Mucosa of descending colon (tissue), 3 donors: ENCODE results near the gene ADGRV1. TPM values are rescaled to one million over a fixed set of nuclear protein-coding genes. Genes with fewer than 3 reads are reported as not detected.

Experiments used
- ATAC-seq: fragments of 200-7000 bp; cut with Tn5 transposase; one replicate; pipeline ENCODE4 v1.9.1; 2020; ENCODE audit warnings: mild to moderate bottlenecking, moderate library complexity
- DNase-seq, 3 donors: peaks; one replicate each; pipeline ENCODE4 v3.0.0-alpha.2; 2020
- H3K36me3 ChIP-seq: fragments of 200-600 bp; one replicate; pipeline ENCODE4 v1.8.0; 2021; ENCODE audit warnings: low read depth, mild to moderate bottlenecking
- H3K4me1 ChIP-seq: fragments of 200-600 bp; one replicate; pipeline ENCODE4 v1.8.0; 2021; ENCODE audit warnings: low read depth, mild to moderate bottlenecking
- H3K4me3 ChIP-seq: fragments of 200-600 bp; one replicate; pipeline ENCODE4 v1.8.0; 2021; ENCODE audit warnings: mild to moderate bottlenecking
- H3K9me3 ChIP-seq: fragments of 200-600 bp; one replicate; pipeline ENCODE4 v1.8.0; 2021; ENCODE audit warnings: mild to moderate bottlenecking
- intact Hi-C, 2 donors: fragments of 100-400 bp; cut with DNase I in 1 of 2; cut with micrococcal nuclease in 1 of 2; formaldehyde crosslinking; loops; one replicate each; pipeline versions ENCODE4 v1.11.0 to v1.11.1; 2022; cut with DNase I, micrococcal nuclease
- total RNA-seq, 3 donors: library from RNA; stranded (reverse); fragmentation: NEBNext Ultra II Directional in 2 of 3; extraction: Animal tissue kit (Norgen Biotek cat#: 25700) in 2 of 3; gene quantifications; one replicate each; pipeline versions ENCODE4 v1.2.1 to v1.2.4, GENCODE V29; 2021 to 2023
- TF ChIP-seq, protein P1 (sequence below): fragments of 200-600 bp; IDR thresholded peaks from one replicate; pipeline ENCODE4 v1.8.0; 2022; ENCODE audit warnings: antibody characterized with exemption, mild to moderate bottlenecking
- donor health status: DM: no; HTN: no; CAD: no; lungs with moderate emphysema.
- donor health status: DM: no; HTN: no; CAD: no.
- donor health status: DM: no; HTN: yes; CAD: no.

Gene ADGRV1
- total RNA-seq, 3 donors from 2014 or later, result 4.5 to 8.6 (median 6.1) TPM

DNA sequence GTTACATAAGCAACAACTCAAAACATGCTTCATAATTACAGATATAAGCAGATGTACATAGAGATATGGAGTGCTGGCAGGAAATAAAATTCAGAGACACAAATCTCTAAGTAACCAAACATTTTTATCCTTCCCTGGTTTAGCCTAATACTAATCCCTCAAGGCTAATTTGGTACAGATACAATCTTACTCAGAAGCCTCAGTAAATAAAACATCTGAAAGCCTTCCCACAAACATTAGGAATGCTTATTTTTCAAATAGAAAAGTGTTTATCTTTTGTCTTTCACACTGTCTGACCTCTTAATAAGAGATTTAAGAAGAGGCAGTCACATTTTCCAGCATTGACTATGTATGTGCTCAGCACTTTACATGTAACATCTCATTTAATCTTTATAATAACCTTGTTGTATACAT lies 425.1 kb downstream of the ADGRV1 start:
- TF ChIP-seq, protein P1, sequence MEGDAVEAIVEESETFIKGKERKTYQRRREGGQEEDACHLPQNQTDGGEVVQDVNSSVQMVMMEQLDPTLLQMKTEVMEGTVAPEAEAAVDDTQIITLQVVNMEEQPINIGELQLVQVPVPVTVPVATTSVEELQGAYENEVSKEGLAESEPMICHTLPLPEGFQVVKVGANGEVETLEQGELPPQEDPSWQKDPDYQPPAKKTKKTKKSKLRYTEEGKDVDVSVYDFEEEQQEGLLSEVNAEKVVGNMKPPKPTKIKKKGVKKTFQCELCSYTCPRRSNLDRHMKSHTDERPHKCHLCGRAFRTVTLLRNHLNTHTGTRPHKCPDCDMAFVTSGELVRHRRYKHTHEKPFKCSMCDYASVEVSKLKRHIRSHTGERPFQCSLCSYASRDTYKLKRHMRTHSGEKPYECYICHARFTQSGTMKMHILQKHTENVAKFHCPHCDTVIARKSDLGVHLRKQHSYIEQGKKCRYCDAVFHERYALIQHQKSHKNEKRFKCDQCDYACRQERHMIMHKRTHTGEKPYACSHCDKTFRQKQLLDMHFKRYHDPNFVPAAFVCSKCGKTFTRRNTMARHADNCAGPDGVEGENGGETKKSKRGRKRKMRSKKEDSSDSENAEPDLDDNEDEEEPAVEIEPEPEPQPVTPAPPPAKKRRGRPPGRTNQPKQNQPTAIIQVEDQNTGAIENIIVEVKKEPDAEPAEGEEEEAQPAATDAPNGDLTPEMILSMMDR, result no peak
- DNase-seq, result no peak
- intact Hi-C loops, result no loop called here
- no peaks in the 10 kb centered on the region for H3K4me1 ChIP-seq
- ATAC-seq, result no peak
- H3K9me3 ChIP-seq, result no peaks in the 10 kb centered on the region
- H3K36me3 ChIP-seq, result no peaks in the 10 kb centered on the region
- H3K4me3 ChIP-seq, result no peak overlapping the region

DNA sequence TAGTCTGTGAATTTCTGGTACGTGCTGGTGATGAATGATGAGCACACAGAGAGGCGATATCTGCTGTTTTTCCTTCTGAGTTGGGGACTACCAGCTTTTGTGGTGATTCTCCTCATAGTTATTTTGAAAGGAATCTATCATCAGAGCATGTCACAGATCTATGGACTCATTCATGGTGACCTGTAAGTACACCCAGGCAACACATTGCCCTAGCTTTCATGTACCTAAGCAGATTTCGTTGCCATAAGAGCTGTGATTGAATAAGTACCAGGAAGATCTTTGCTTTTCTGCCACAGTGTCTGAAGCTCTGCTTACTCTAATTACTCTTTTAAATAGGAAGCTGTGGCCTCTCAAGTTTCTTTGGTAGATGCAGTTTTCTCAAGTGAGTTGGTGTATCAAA lies 426.7 kb downstream of the ADGRV1 start:
- Histone ChIP-seq H3K4me1 (no peaks in the 10 kb centered on the region), H3K9me3 (no peaks in the 10 kb centered on the region), H3K36me3 (no peaks in the 10 kb centered on the region), H3K4me3 (no peak overlapping the region)
- TF ChIP-seq, protein P1, result no peak
- intact Hi-C loops, result no loop called here
- no peak for DNase-seq
- ATAC-seq, result no peak

DNA sequence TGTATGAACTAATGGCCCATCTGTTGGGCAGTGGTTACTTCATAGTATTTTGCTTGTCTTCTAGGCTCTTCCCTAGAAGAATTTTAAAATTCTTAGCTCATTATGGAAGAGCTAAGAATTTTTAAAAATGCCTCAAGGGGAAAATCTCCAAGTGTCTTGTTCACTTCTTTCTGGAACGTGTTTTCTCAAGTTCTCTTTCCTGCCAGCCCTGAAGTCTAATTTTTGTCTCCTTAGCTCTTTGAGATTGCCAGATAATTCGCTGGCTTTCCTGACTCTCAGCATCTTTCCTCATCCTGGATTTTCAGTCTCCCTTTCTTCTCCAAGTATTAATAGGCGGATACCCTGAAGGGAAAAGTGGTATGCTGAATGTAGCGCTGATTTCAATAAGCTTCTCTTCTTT lies 429.1 kb downstream of the ADGRV1 start:
- no peaks in the 10 kb centered on the region for H3K9me3 ChIP-seq

GRCh38 chr5:90991201-90991600 lies 432.6 kb downstream of the ADGRV1 start:
- intact Hi-C loops, result no loop called here
- Histone ChIP-seq H3K9me3 (peaks cover 6% of the 10 kb centered on the region), H3K4me1 (no peaks in the 10 kb centered on the region), H3K36me3 (no peaks in the 10 kb centered on the region), H3K4me3 (no peak overlapping the region)
- TF ChIP-seq, protein P1, result no peak
- ATAC-seq (no peak), DNase-seq (no peak)

More for the DNA sequence above, 429.1 kb downstream of the ADGRV1 start:
- Histone ChIP-seq H3K4me1 (no peaks in the 10 kb centered on the region), H3K36me3 (no peaks in the 10 kb centered on the region), H3K4me3 (no peak overlapping the region)
- TF ChIP-seq, protein P1, result no peak
- intact Hi-C loops, result no loop called here
- ATAC-seq, result no peak
- no peak for DNase-seq

- Histone ChIP-seq H3K9me3 (peaks cover 6% of the 10 kb centered on the region), H3K36me3 (no peaks in the 10 kb centered on the region), H3K4me1 (no peaks in the 10 kb centered on the region), H3K4me3 (no peak overlapping the region)
- ATAC-seq (no peak), DNase-seq (no peak)
- TF ChIP-seq, protein P1, result no peak
- intact Hi-C loops, result no loop called here
Observed at GRCh38 chr5:90994796-90995195, 436.2 kb downstream of the ADGRV1 start.

- ATAC-seq (no peak), DNase-seq (no peak)
- no peaks in the 10 kb centered on the region for H3K4me1 ChIP-seq
- H3K4me3 ChIP-seq, result no peak overlapping the region
- intact Hi-C loops, result no loop called here
- TF ChIP-seq, protein P1, result no peak
- H3K9me3 ChIP-seq, result peaks cover 6% of the 10 kb centered on the region
- no peaks in the 10 kb centered on the region for H3K36me3 ChIP-seq
Observed at GRCh38 chr5:90996089-90996488, 437.5 kb downstream of the ADGRV1 start.
